ENCODE results near the gene FAM13B.

DNA sequence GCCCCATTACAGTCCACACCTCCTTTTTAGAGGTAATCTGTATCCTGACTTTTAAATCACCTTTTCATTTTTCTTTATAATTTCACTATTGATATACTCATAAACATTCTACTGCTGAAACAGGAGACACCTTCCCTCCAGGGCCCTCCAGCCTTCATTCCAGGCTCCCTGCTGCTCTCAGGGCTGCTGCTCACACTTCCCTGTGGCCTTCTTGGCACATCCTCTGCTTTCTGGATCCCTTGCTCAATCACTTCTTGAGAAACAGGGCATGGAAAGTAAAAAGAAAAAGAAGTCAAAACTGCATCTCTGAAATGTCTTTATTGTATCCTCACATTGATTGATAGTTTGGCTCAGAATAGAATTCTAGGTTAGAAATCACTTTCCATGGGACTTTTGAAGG, 31.6 kb upstream of the FAM13B start:
- no peak for TF ChIP-seq POLR2AphosphoS5 (IDR thresholded peaks at IDR 0.05; ENCODE audit: low read depth, low read length)
- TF ChIP-seq REST (IDR thresholded peaks at IDR 0.05; ENCODE audit: insufficient read depth in 1 of 2, low read depth in 2 of 2, low read length in 2 of 2): no peak
- no peak for TF ChIP-seq SIN3A (IDR thresholded peaks at IDR 0.05; ENCODE audit: borderline replicate concordance, insufficient read depth, low read length)
- no peak for TF ChIP-seq FOXP2 (optimal IDR thresholded peaks at IDR 0.05; ENCODE audit: borderline replicate concordance, extremely low read depth, extremely low read length, insufficient read depth)
